HepG2 (cell line): Measurements from ENCODE around the gene ENO3. TPM values are rescaled to one million over a fixed set of nuclear protein-coding genes. Genes with fewer than 3 reads are reported as not detected.

Experiments
- HOXA5 ChIP-seq: sonication (generic); formaldehyde crosslinking; IDR thresholded peaks from 2 replicates; pipeline ENCODE4 v1.4.0; 2020; ENCODE audit warnings: missing genetic modification reagents
- ISX ChIP-seq: sonication (generic); formaldehyde crosslinking; conservative IDR thresholded peaks from 2 replicates; pipeline ENCODE4 v1.5.0; 2020; ENCODE audit warnings: missing genetic modification reagents
- MAFF ChIP-seq: IDR thresholded peaks from 2 replicates; pipeline ENCODE4 v1.6.1; 2011; ENCODE audit warnings: low read depth, low read length, improper control_type of control experiment
- MAZ ChIP-seq, 2 experiments: sonication (generic) in 1 of 2; formaldehyde crosslinking in 1 of 2; IDR thresholded peaks; 2 replicates each; pipeline versions ENCODE4 v1.5.0 to v1.6.1; 2012 to 2020; ENCODE audit warnings: low read depth in 2 of 2, mild to moderate bottlenecking in 2 of 2, borderline replicate concordance in 1 of 2, improper control_type of control experiment in 1 of 2, low read length in 1 of 2, missing genetic modification reagents in 1 of 2, moderate library complexity in 1 of 2
- MBNL3 ChIP-seq: fragments of 250-450 bp; sonication (Bioruptor Pico); conservative IDR thresholded peaks from 2 replicates; pipeline ENCODE4 v1.8.0; 2022; ENCODE audit warnings: mild to moderate bottlenecking, inconsistent platforms
- MED13 ChIP-seq: sonication (generic); formaldehyde crosslinking; IDR thresholded peaks from 2 replicates; pipeline ENCODE4 v1.5.0; 2020; ENCODE audit warnings: missing genetic modification reagents
- MXI1 ChIP-seq: IDR thresholded peaks from 3 replicates; pipeline ENCODE4 v1.6.1; 2012; ENCODE audit warnings: low read depth, low read length, inconsistent platforms, borderline replicate concordance
- NR2C2 ChIP-seq: sonication (generic); formaldehyde crosslinking; IDR thresholded peaks from 2 replicates; pipeline ENCODE4 v1.4.0; 2020; ENCODE audit warnings: missing genetic modification reagents, mild to moderate bottlenecking, moderate library complexity, borderline replicate concordance
- POLR2A ChIP-seq, 2 experiments: IDR thresholded peaks; 2 replicates each; pipeline ENCODE4 v1.6.1; 2011; ENCODE audit warnings: low read depth in 2 of 2, low read length in 2 of 2, mild to moderate bottlenecking in 1 of 2, moderate library complexity in 1 of 2; ENCODE audit not compliant: insufficient read depth in 1 of 2
- REL ChIP-seq: sonication (generic); formaldehyde crosslinking; conservative IDR thresholded peaks from 2 replicates; pipeline ENCODE4 v1.8.0; 2022; ENCODE audit warnings: mild to moderate bottlenecking, missing genetic modification reagents, moderate library complexity
- SALL1 ChIP-seq: sonication (generic); formaldehyde crosslinking; IDR thresholded peaks from 2 replicates; pipeline ENCODE4 v1.8.0; 2022; ENCODE audit warnings: mild to moderate bottlenecking, missing genetic modification reagents
- ZNF124 ChIP-seq: sonication (generic); formaldehyde crosslinking; IDR thresholded peaks from 2 replicates; pipeline ENCODE4 v1.4.0; 2020; ENCODE audit warnings: missing genetic modification reagents
- ZNF136 ChIP-seq: sonication (generic); formaldehyde crosslinking; IDR thresholded peaks from 2 replicates; pipeline ENCODE4 v1.8.1; 2022; ENCODE audit warnings: low read depth, mild to moderate bottlenecking, moderate library complexity, missing genetic modification reagents
- ZNF205 ChIP-seq: IDR thresholded peaks from 2 replicates; pipeline ENCODE4 v1.6.1; 2018; ENCODE audit warnings: missing biosample characterization, missing genetic modification reagents
- ZNF263 ChIP-seq: sonication (generic); formaldehyde crosslinking; IDR thresholded peaks from 2 replicates; pipeline ENCODE4 v1.4.0; 2020; ENCODE audit warnings: missing genetic modification reagents
- ZNF75D ChIP-seq: sonication (generic); formaldehyde crosslinking; IDR thresholded peaks from 2 replicates; pipeline ENCODE4 v1.8.1; 2023; ENCODE audit warnings: missing genetic modification reagents, mild to moderate bottlenecking, borderline replicate concordance
- ZNF839 ChIP-seq: sonication (generic); formaldehyde crosslinking; IDR thresholded peaks from 2 replicates; pipeline ENCODE4 v1.4.0; 2020; ENCODE audit warnings: missing genetic modification reagents, mild to moderate bottlenecking, borderline replicate concordance
- ZSCAN12 ChIP-seq: sonication (generic); formaldehyde crosslinking; IDR thresholded peaks from 2 replicates; pipeline ENCODE4 v1.9.0; 2021; ENCODE audit warnings: mild to moderate bottlenecking, missing genetic modification reagents
- polyA plus RNA-seq, 8 experiments: library from polyadenylated mRNA; depleted of rRNA in 3 of 8; stranded (reverse) in 7 of 8; unstranded in 1 of 8; fragments of >200 nt; fragmentation: Illumina TruSeq in 4 of 8; extraction: Trizol in 4 of 8; gene quantifications; 2 replicates each; pipeline versions ENCODE4 v1.2.1 to v1.2.3, GENCODE V29; 2011 to 2016; ENCODE audit warnings: low read depth in 4 of 8, missing spikeins in 1 of 8, mixed read lengths in 1 of 8; ENCODE audit not compliant: insufficient read depth in 1 of 8
- total RNA-seq, 5 experiments: library from RNA; depleted of rRNA; stranded (reverse); fragments of >200 nt; fragmentation: Illumina TruSeq; extraction: Trizol; gene quantifications; 2 replicates each; pipeline ENCODE4 v1.2.3, GENCODE V29; 2016; ENCODE audit warnings: low read depth in 1 of 5
- TF ChIP-seq, protein P1 (sequence below): sonication (generic); formaldehyde crosslinking; IDR thresholded peaks from 2 replicates; pipeline ENCODE4 v1.8.0; 2022; ENCODE audit warnings: mild to moderate bottlenecking, missing genetic modification reagents, borderline replicate concordance
- TF ChIP-seq, protein P2 (sequence below): sonication (generic); formaldehyde crosslinking; IDR thresholded peaks from 2 replicates; pipeline ENCODE4 v1.8.1; 2023; ENCODE audit warnings: mild to moderate bottlenecking, moderate library complexity, missing genetic modification reagents
- TF ChIP-seq, protein P3 (sequence below): sonication (generic); formaldehyde crosslinking; IDR thresholded peaks from 2 replicates; pipeline ENCODE4 v1.9.0; 2021; ENCODE audit warnings: missing genetic modification reagents, mild to moderate bottlenecking, borderline replicate concordance
- TF ChIP-seq, protein P4 (sequence below): sonication (generic); formaldehyde crosslinking; IDR thresholded peaks from 2 replicates; pipeline ENCODE4 v1.9.0; 2022; ENCODE audit warnings: low read depth, missing genetic modification reagents

Gene ENO3
- total and polyA plus RNA-seq, 2 of the 13 experiments (the other 11 are each of a cell fraction or from before 2014, with no cell fraction given) = 59.8 to 69.8 TPM

DNA sequence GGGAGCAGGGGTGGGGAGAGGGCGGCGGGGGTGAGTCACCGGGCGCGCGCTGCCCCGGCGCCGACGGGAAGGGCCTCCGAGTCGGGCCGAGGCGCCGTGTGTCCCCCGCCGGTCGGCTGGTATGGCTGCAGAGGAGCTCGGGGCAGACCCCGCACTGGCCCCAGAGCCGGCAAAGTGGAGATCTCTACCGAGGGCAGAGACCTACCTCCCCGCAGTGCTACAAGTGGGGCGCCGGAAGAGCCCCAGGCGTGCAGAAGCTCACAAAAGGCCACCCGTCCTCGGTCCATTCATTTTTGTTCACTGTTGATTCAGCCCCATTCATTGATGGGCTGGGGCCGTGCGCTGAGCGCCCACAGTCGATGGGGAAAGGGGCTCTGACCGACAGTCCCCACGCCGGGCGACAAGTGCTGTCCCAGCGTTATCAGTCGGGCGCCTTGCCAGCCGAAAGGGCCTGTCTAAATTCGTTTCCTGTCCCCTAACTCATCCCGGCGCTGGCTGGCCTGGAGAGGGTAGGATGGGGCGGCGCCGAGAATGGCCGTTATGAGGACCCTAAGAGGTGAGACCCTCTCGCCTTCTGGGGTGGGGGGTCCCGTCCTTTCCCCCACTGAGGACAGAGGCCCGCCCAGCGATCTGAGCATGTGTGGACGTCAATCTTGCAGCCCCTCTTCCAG lies 709 bp upstream of the ENO3 start (continued):
- TF ChIP-seq ZNF75D (CRISPR knock-in tag) (no peak), MBNL3 (no peak), ISX (CRISPR knock-in tag) (0 out of 2 replicates have a peak, but pooled peaks have one; percentile 3), MXI1 (0 out of 3 replicates have a peak, but pooled peaks have one; percentile 2), ZNF839 (CRISPR knock-in tag) (0 out of 2 replicates have a peak, but pooled peaks have one; percentile 62), MAFF (no peak), ZNF205 (CRISPR knock-in tag) (no peak), ZNF263 (CRISPR knock-in tag) (no peak), NR2C2 (CRISPR knock-in tag) (no peak), ZNF124 (CRISPR knock-in tag) (no peak), SALL1 (CRISPR knock-in tag) (peak; percentile 31; the same call in 1 of the 2 replicates), ZNF136 (CRISPR knock-in tag) (no peak), REL (0 out of 2 replicates have a peak, but pooled peaks have one; percentile 16), HOXA5 (peak; percentile 45; the same call in 1 of the 2 replicates), MAZ (IDR thresholded peaks at IDR 0.05; ENCODE audit: borderline replicate concordance, low read depth, low read length) (peak; percentile 9; the same call in 1 of the 2 replicates), MAZ (CRISPR knock-in tag; IDR thresholded peaks at IDR 0.05; ENCODE audit: low read depth) (0 out of 2 replicates have a peak, but pooled peaks have one; percentile 61), POLR2A (IDR thresholded peaks at IDR 0.05; ENCODE audit: insufficient read depth in 1 of 2, low read depth in 2 of 2, low read length in 2 of 2) (peak in 1 of 2 experiments; percentile 67; a peak in 3 of 4 replicates), MED13 (CRISPR knock-in tag) (no peak), ZSCAN12 (CRISPR knock-in tag) (no peak)
- TF ChIP-seq, protein P1, sequence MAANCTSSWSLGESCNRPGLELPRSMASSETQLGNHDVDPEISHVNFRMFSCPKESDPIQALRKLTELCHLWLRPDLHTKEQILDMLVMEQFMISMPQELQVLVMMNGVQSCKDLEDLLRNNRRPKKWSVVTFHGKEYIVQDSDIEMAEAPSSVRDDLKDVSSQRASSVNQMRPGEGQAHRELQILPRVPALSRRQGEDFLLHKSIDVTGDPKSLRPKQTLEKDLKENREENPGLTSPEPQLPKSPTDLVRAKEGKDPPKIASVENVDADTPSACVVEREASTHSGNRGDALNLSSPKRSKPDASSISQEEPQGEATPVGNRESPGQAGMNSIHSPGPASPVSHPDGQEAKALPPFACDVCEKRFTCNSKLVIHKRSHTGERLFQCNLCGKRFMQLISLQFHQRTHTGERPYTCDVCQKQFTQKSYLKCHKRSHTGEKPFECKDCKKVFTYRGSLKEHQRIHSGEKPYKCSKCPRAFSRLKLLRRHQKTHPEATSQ = no peak
- TF ChIP-seq, protein P2, sequence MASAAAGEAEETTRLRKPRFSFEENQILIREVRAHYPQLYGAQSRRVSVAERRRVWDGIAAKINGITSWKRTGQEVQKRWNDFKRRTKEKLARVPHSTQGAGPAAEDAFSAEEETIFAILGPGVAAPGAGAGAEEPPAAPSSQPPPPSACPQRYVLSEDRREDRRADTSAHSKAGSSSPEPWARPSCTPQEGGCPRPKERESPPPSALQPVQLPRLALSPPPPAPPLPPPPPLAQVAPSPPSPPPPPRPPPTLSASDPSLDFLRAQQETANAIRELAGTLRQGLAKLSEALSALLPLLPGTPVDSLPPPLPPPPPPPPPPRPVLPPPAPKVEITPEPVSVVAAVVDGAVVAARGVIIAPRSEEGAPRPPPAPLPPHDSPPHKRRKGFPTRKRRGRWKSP (CRISPR knock-in tag) = peak; percentile 15; the same call in 1 of the 2 replicates
- TF ChIP-seq, protein P3, sequence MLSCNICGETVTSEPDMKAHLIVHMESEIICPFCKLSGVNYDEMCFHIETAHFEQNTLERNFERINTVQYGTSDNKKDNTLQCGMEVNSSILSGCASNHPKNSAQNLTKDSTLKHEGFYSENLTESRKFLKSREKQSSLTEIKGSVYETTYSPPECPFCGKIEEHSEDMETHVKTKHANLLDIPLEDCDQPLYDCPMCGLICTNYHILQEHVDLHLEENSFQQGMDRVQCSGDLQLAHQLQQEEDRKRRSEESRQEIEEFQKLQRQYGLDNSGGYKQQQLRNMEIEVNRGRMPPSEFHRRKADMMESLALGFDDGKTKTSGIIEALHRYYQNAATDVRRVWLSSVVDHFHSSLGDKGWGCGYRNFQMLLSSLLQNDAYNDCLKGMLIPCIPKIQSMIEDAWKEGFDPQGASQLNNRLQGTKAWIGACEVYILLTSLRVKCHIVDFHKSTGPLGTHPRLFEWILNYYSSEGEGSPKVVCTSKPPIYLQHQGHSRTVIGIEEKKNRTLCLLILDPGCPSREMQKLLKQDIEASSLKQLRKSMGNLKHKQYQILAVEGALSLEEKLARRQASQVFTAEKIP (CRISPR knock-in tag) = no peak
- TF ChIP-seq, protein P4, sequence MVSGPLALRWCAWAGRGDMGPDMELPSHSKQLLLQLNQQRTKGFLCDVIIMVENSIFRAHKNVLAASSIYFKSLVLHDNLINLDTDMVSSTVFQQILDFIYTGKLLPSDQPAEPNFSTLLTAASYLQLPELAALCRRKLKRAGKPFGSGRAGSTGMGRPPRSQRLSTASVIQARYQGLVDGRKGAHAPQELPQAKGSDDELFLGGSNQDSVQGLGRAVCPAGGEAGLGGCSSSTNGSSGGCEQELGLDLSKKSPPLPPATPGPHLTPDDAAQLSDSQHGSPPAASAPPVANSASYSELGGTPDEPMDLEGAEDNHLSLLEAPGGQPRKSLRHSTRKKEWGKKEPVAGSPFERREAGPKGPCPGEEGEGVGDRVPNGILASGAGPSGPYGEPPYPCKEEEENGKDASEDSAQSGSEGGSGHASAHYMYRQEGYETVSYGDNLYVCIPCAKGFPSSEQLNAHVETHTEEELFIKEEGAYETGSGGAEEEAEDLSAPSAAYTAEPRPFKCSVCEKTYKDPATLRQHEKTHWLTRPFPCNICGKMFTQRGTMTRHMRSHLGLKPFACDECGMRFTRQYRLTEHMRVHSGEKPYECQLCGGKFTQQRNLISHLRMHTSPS = no peak
